Heart right ventricle (tissue), 16 donors: ENCODE results near the gene KCNJ5. TPM values are rescaled to one million over a fixed set of nuclear protein-coding genes. Genes with fewer than 3 reads are reported as not detected.

ENCODE experiments used
- ATAC-seq, 8 donors: fragments of 200-7000 bp; cut with Tn5 transposase; one replicate each; pipeline ENCODE4 v1.9.1; 2020; ENCODE audit warnings: mild to moderate bottlenecking in 8 of 8, moderate library complexity in 8 of 8, moderate number of reproducible peaks in 1 of 8
- DNase-seq, 2 donors: peaks; one replicate each; pipeline ENCODE4 v3.0.0-alpha.2; 2020
- H3K27ac ChIP-seq, 10 donors: fragments of 200-600 bp; sonication (generic) in 2 of 10; one replicate each; pipeline versions ENCODE4 v1.5.0 to v1.8.0; 2020 to 2022; ENCODE audit warnings: mild to moderate bottlenecking in 3 of 10
- H3K27me3 ChIP-seq, 7 donors: fragments of 200-600 bp; one replicate each; pipeline ENCODE4 v1.8.0; 2021 to 2022; ENCODE audit warnings: mild to moderate bottlenecking in 2 of 7
- H3K36me3 ChIP-seq, 9 donors: fragments of 200-600 bp; sonication (generic) in 1 of 9; one replicate each; pipeline versions ENCODE4 v1.5.0 to v1.8.0; 2020 to 2022; ENCODE audit warnings: mild to moderate bottlenecking in 2 of 9
- H3K4me1 ChIP-seq, 9 donors: fragments of 200-600 bp; sonication (generic) in 1 of 9; one replicate each; pipeline versions ENCODE4 v1.5.0 to v1.8.0; 2020 to 2022; ENCODE audit warnings: mild to moderate bottlenecking in 4 of 9
- H3K4me3 ChIP-seq, 10 donors: fragments of 200-600 bp; sonication (generic) in 2 of 10; one replicate each; pipeline versions ENCODE4 v1.5.0 to v1.8.0; 2020 to 2022; ENCODE audit warnings: mild to moderate bottlenecking in 7 of 10, moderate library complexity in 2 of 10
- H3K9me3 ChIP-seq, 11 donors: fragments of 200-600 bp in 10 of 11; sonication (generic) in 2 of 11; one replicate each; pipeline versions ENCODE4 v1.5.0 to v1.8.0; 2013 to 2022; ENCODE audit warnings: mild to moderate bottlenecking in 2 of 11, control low read depth in 1 of 11, moderate library complexity in 1 of 11
- WGBS, 2 donors: extraction: QIAGEN DNeasy Blood & Tissue Kit; methylation state at CpG; one replicate each; pipeline ENCODE4 v1.1.7; 2013; ENCODE audit warnings: inconsistent platforms in 1 of 2; 5-methylcytosine and 5-hydroxymethylcytosine counted together
- intact Hi-C, 10 donors: fragments of 100-400 bp; cut with DNase I; formaldehyde crosslinking; loops; one replicate each; pipeline versions ENCODE4 v1.11.1 to v1.14.2; 2022
- polyA plus RNA-seq, 2 donors: library from polyadenylated mRNA; stranded (reverse); fragments of 200-250 nt; gene quantifications; one replicate each; pipeline ENCODE4 v1.2.3, GENCODE V29; 2013
- total RNA-seq, 10 donors: library from RNA; stranded (reverse); fragmentation: NEBNext Ultra II Directional in 3 of 10; extraction: Animal tissue kit (Norgen Biotek cat#: 25700) in 3 of 10; gene quantifications; one replicate each; pipeline versions ENCODE4 v1.2.1 to v1.2.4, GENCODE V29; 2021 to 2023
- TF ChIP-seq, protein P1 (sequence below), 9 donors: fragments of 200-600 bp; sonication (generic) in 2 of 9; IDR thresholded peaks; one replicate each; pipeline versions ENCODE4 v1.5.0 to v1.8.0; 2021 to 2022; ENCODE audit warnings: antibody characterized with exemption in 9 of 9, mild to moderate bottlenecking in 5 of 9, moderate library complexity in 1 of 9
- donor health status: Arrhythmogenic right ventricular cardiomyopathy.
- donor health status: ischemic (EF 13 %, LVEDD 7.1; RV severe dilation, severe dysfunction).
- donor health status: healthy with polysubstance abuse.
- donor health status: DM: no; HTN: yes; CAD: no.
- donor health status: DM: no; HTN: no; CAD: no.
- donor health status: ischemic (EF 25% LVEDD 6.9; RV normal size, moderate dysfunction).
- donor health status: ischemic (EF 25% LVEDD 5.7; RV mildly dilated, moderate dysfunction).
- donor health status: healthy.
- donor health status: DM: yes; HTN: yes; CAD: no.
- donor health status: Ischemic cardiomyopathy.
- donor health status: ischemic (EF 35%, LVEDD 5.7; RV mildly dilated, moderate dysfunction).
- donor health status: nonischemic (EF 11% LVEDD 7.7; RV severe dilation, severe dysfunction).
- donor health status: DM: yes; HTN: yes; CAD: no.
- donor health status: PGD.
- donor health status: ischemic (EF 29% LVEDD 5.4; RV normal size, mild dysfunction).
- donor health status: nonischemic (EF 23%, LVEDD 6.1; RV moderate dilation, normal function).

KCNJ5 gene
- total and polyA plus RNA-seq, 12 donors: 1.2 to 32.1 (median 8.1) TPM

DNA sequence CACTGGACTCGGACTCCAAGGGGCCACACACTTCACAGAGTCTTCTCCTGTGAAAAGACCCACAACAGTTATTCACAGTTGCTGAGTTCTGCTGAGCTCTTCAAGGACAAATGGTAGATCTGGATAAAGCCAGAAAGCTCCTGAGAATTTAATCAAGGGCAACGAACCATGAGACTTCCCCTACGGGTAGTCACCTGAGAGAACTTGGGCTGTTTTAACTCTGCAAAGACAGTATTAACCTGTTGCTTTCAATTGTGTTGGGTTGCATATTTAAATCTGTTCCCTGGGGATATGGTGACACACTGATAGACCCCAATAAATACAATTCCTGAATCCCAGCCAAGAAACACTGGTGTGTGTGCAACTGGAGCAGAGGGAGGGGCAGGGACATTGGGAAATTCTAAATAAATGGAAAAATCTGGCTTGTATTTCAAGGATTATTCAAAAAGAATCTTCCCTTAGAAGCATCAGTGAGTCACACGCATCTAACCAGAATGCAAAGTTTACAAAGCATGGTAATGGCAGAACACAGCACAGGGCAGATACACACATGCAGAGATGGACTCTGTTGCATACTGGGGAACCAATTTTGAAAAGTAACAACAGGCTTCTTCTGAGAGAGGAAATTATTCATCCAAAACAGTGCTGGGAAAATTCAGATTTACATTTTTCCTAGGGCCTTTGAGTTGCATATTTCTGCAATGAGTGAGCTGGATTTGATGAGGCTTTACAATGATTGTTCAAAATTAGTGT is 28.1 kb upstream of the KCNJ5 start:
- DNase-seq (no peak), ATAC-seq (no peak)
- Histone ChIP-seq H3K4me1 (peaks cover 5 to 15% (median 10%) of the 10 kb centered on the region in 9 donors), H3K27ac (no peak overlapping the region), H3K36me3 (no peaks in the 10 kb centered on the region), H3K4me3 (no peak overlapping the region), H3K9me3 (no peaks in the 10 kb centered on the region), H3K27me3 (no peaks in the 10 kb centered on the region)
- intact Hi-C loops: loop anchor here in 2 of 10 donors (5.0 kb wide), 2 partner anchors 691 to 831 kb away; no protein-coding TSS in a partner anchor
- TF ChIP-seq, protein P1, sequence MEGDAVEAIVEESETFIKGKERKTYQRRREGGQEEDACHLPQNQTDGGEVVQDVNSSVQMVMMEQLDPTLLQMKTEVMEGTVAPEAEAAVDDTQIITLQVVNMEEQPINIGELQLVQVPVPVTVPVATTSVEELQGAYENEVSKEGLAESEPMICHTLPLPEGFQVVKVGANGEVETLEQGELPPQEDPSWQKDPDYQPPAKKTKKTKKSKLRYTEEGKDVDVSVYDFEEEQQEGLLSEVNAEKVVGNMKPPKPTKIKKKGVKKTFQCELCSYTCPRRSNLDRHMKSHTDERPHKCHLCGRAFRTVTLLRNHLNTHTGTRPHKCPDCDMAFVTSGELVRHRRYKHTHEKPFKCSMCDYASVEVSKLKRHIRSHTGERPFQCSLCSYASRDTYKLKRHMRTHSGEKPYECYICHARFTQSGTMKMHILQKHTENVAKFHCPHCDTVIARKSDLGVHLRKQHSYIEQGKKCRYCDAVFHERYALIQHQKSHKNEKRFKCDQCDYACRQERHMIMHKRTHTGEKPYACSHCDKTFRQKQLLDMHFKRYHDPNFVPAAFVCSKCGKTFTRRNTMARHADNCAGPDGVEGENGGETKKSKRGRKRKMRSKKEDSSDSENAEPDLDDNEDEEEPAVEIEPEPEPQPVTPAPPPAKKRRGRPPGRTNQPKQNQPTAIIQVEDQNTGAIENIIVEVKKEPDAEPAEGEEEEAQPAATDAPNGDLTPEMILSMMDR (IDR thresholded peaks at IDR 0.05): no peak
- 75 to 76% methylated on average over 4 of the region's 4 CpGs for WGBS, 2 donors

DNA sequence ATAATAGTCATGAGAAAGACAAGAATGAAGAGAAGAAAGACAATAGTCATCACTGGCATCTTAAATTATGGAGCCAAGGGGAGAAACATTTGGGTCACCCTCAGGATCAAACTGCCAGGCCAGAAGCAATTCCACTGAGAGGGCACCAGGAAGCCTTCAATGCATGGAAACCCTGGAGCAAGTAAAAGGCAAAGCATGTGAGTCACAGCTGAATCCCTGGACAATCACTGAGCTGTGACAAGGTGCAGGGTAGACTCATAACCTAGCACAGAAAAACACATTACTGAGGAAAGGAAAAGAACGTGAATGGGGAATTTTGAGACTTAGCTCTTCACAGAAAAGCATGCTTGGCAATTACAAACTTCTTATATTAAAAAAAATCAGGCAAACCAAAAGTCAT is 25.7 kb upstream of the KCNJ5 start:
- WGBS, 2 donors: 94 to 100% methylated on average over 1 of the region's 1 CpG
- ATAC-seq: no peak

DNA sequence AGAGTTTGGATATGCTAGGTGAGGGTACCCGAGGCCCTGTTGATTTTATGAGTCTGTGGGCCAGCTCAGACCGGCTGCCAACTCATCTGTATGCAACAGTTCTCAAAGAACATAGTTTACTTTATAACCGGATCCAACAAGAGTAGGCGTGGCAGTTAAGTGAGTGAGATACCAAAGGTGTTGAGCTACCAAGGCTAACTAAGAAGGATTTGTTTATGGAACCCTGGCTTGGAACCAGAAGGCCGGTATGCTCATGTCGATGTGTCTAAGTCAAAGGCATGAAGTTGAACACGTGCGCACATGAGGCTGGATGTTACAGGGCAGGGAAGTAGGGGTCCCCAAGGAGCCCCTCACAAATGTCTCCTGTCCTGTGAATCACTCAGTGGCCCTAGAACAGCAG is 23.9 kb upstream of the KCNJ5 start, which contains the start of gene KCNJ1:
TSS of gene KCNJ1 (minus strand) at position 20 of the 400 bp plus-strand sequence. CDS start 27,053 bp downstream, outside the sequence.
- no peak within 1 kb of the TSS for H3K27ac ChIP-seq
- DNase-seq (no peak), ATAC-seq (no peak)
- H3K9me3 ChIP-seq: no peaks in the 10 kb centered on the region
- no peaks in the 10 kb centered on the region for H3K27me3 ChIP-seq
- intact Hi-C loops: no loop called here
- 94 to 95% methylated on average over 8 of the region's 8 CpGs for WGBS, 2 donors
- TF ChIP-seq, protein P1 (IDR thresholded peaks at IDR 0.05): no peak
- H3K36me3 ChIP-seq: no peaks in the 10 kb centered on the region
- H3K4me3 ChIP-seq: no peak within 1 kb of the TSS
- H3K4me1 ChIP-seq: peaks cover 0 to 8% (median 0%) of the 10 kb centered on the region in 9 donors

More for the DNA sequence above, 25.7 kb upstream of the KCNJ5 start:
- DNase-seq: no peak
- TF ChIP-seq, protein P1 (IDR thresholded peaks at IDR 0.05): no peak
- Histone ChIP-seq H3K27me3 (no peaks in the 10 kb centered on the region), H3K4me3 (no peak overlapping the region), H3K36me3 (no peaks in the 10 kb centered on the region), H3K27ac (no peak overlapping the region), H3K9me3 (no peaks in the 10 kb centered on the region), H3K4me1 (peaks cover 0 to 8% (median under 1%) of the 10 kb centered on the region in 9 donors)
- intact Hi-C loops: no loop called here

DNA sequence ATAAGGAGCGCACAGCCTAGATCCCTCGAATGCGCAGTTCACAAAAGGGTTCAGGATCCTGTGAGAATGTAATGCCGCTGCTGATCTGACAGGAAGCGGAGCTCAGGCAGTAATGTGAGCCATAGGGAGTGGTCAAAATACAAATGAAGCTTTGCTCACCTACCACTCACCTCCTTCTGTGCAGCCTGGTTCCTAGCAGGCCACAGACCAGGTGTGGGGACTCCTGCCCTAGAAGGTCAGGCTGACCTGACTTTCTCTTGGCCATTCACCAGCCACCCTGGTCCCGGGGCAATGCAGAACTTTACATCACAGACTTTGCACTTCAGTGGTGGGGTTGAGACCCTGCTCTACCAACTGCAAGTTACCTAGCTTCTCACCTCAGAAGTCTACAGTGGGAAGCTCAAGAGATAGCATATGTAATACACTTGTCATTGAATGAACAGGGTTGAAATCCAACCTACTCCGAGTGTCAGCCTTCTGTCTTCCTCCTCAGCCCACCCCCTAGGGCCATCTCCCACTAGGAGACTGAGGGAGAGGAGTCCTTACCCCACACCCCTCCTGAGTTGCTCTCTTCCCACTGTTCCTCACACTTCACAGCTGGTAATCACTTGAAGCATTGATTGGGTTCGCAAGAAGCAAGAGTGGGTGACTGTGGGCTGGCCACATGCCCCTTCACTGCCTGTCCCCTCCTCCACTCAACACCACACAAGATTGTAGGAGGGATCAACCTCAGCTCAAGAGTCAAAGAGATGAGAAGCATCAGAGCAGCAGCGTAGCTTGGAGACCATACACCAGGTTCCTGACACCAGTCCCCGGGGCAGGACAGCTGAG is 22.1 kb upstream of the KCNJ5 start:
- TF ChIP-seq, protein P1 (IDR thresholded peaks at IDR 0.05): no peak
- intact Hi-C loops: no loop called here
- Histone ChIP-seq H3K4me3 (no peak overlapping the region), H3K27ac (no peak overlapping the region), H3K36me3 (no peaks in the 10 kb centered on the region), H3K27me3 (no peaks in the 10 kb centered on the region), H3K9me3 (no peaks in the 10 kb centered on the region), H3K4me1 (no peaks in the 10 kb centered on the region)
- 95 to 97% methylated on average over 10 of the region's 10 CpGs for WGBS, 2 donors
- ATAC-seq: no peak
- DNase-seq: no peak
